ENCODE results near the gene ULK2. TPM values are rescaled to one million over a fixed set of nuclear protein-coding genes. Genes with fewer than 3 reads are reported as not detected.

ULK2 gene
- total RNA-seq, 6 donors from 2014 or later = 16.2 to 43.0 (median 26.2) TPM

- no peaks in the 10 kb centered on the region for H3K36me3 ChIP-seq
- H3K9me3 ChIP-seq = no peaks in the 10 kb centered on the region
- no peaks in the 10 kb centered on the region for H3K4me1 ChIP-seq
- H3K27me3 ChIP-seq = no peaks in the 10 kb centered on the region
- H3K27ac ChIP-seq = no peak overlapping the region
- TF ChIP-seq EP300 (IDR thresholded peaks at IDR 0.05) (no peak), CTCF (IDR thresholded peaks at IDR 0.05) (no peak)
- DNase-seq (no peak), ATAC-seq (ENCODE audit: low FRiP score in 2 of 2) (no peak)
- 78 to 86% methylated on average over 8 of the region's 8 CpGs for WGBS, 2 donors
- H3K4me3 ChIP-seq = no peak overlapping the region
These were observed 15.9 kb upstream of the ULK2 start for GRCh38 chr17:19883537-19884215.

DNA sequence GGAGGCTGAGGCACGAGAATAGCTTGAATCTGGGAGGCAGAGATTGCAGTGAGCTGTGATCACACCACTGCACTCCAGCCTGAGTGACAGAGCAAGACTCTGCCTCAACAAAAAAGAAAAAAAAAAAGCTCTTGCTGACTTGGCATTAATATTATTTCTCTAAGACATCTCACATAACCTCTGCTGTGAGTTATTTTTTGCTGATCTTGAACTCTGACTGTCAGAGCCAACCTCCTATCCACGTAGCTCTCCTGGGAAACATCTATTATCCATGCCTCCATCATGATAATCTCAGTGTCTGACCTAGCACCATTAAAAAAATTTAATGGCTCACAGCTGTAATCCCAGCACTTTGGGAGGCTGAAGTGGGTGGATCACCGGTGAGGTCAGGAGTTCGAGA, 12.7 kb upstream of the ULK2 start:
- Histone ChIP-seq H3K4me3 (no peak overlapping the region), H3K4me1 (peaks cover 0 to 5% (median 0%) of the 10 kb centered on the region in 4 donors), H3K27ac (no peak overlapping the region), H3K27me3 (no peaks in the 10 kb centered on the region), H3K36me3 (no peaks in the 10 kb centered on the region), H3K9me3 (no peaks in the 10 kb centered on the region)
- DNase-seq = no peak
- TF ChIP-seq EP300 (IDR thresholded peaks at IDR 0.05) (no peak), POLR2A (IDR thresholded peaks at IDR 0.05) (no peak), CTCF (IDR thresholded peaks at IDR 0.05) (no peak), POLR2AphosphoS5 (IDR thresholded peaks at IDR 0.05) (no peak)
- WGBS, 2 donors = 86 to 87% methylated on average over 4 of the region's 4 CpGs
- ATAC-seq (ENCODE audit: low FRiP score in 2 of 2) = no peak

DNA sequence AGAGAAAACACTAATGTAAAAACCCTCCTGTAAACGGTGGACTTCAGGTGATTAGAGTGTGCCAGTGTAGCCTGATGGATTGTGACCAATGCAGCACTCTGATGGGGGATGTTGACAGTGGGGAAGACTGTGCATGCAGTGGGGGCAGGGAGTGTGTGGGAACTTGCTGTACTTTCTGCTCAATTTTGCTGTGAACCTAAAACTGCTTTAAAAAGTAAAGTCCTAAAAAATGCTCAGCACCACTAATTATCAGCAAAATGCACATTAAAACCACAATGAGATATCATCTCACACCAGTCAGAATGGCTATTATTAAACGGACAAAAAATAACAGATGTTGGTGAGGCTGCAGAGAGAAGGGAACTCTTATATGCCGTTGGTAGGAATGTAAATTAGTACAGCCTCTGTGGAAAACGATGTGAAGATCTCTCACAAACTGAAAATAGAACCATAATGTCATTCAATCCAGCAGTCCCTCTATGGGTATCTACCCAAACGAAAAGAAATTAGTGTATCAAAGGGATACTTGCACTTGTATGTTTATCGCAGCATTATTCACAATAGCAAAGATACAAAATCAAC, 9.7 kb upstream of the ULK2 start:
- 42 to 47% methylated on average over 6 of the region's 6 CpGs for WGBS, 2 donors
- Histone ChIP-seq H3K27me3 (no peaks in the 10 kb centered on the region), H3K4me3 (no peak overlapping the region), H3K36me3 (no peaks in the 10 kb centered on the region), H3K4me1 (peaks cover 0 to 5% (median 0%) of the 10 kb centered on the region in 4 donors), H3K27ac (no peak overlapping the region), H3K9me3 (no peaks in the 10 kb centered on the region)
- ATAC-seq (ENCODE audit: low FRiP score in 2 of 2) (no peak), DNase-seq (no peak)
- no peak for TF ChIP-seq EP300 (IDR thresholded peaks at IDR 0.05)
- no peak for TF ChIP-seq POLR2A (IDR thresholded peaks at IDR 0.05)
- no peak for TF ChIP-seq CTCF (IDR thresholded peaks at IDR 0.05)
- no peak for TF ChIP-seq POLR2AphosphoS5 (IDR thresholded peaks at IDR 0.05)

DNA sequence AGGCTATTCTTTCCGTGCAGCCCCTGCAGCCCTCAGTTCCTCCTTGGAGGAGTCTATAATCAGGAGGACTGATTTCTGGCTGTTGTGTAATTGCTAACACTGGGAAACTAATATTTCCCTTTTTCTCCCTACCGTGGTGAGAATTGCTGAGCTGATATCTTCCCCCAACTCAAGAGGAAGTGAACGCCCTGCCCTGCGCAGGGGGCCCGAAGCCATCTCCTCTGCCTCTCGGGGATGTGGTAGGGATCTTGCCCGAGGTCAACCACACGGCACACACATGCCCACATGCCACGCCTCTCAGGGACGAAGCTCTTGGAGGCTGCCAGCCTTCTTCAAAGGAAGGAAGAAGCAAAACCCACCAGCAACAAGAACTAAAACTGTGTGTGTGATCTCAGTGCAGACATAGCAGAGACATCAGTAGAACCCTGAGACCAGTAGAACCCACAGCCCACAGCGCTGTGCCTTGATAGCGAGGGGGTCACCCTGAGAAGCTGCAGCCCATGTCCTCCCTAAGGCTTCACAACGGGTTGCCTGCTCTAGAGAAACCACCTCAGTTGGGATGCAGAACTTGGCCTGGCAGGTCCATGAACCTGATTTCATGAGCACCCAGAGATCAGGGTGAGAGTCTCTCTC, 8.9 kb upstream of the ULK2 start:
- no peaks in the 10 kb centered on the region for H3K9me3 ChIP-seq
- H3K27me3 ChIP-seq = no peaks in the 10 kb centered on the region
- peak; percentile 45 to 70 for DNase-seq
- no peak for TF ChIP-seq CTCF (IDR thresholded peaks at IDR 0.05)
- no peak for TF ChIP-seq EP300 (IDR thresholded peaks at IDR 0.05)
- TF ChIP-seq POLR2A (IDR thresholded peaks at IDR 0.05) = no peak
- no peak for TF ChIP-seq POLR2AphosphoS5 (IDR thresholded peaks at IDR 0.05)
- no peaks in the 10 kb centered on the region for H3K36me3 ChIP-seq
- peak; percentile 80 to 91 for ATAC-seq (ENCODE audit: low FRiP score in 2 of 2)
- WGBS, 2 donors = 47% methylated on average over 7 to 11 of the region's 13 CpGs
- H3K4me3 ChIP-seq = no peak overlapping the region
- peaks cover 0 to 5% (median 0%) of the 10 kb centered on the region in 4 donors for H3K4me1 ChIP-seq
- H3K27ac ChIP-seq = peak overlapping the region in 1 of 4 donors; percentile 27
